ENCODE measurements around the gene PDLIM1. TPM values are rescaled to one million over a fixed set of nuclear protein-coding genes. Genes with fewer than 3 reads are reported as not detected.

PDLIM1 gene
- total and polyA plus RNA-seq, 2 experiments from 2014 or later = 32.0 to 143 TPM

DNA sequence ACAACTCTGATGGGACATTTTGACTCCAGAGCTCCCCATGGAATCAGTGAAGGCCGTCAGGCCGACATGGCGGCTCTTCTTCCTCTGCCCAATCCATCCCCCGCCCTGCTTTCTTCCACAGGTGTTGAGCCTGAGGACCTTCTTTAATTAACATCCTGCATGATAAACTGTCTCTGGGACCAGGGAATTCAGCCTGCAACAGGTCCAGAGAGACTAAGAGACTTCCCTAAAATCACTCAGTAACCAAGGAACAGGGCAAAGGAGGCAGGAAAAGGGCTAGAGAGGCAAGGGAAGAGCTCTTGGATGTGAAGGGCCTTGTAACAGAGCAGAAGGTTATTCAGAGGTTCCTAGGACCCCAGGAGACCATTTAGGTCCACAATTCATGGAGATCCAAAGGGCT is 6.0 kb upstream of the PDLIM1 start:
- in situ Hi-C loops (cut with MboI) = no loop called here
- TF ChIP-seq EZH2 (IDR thresholded peaks at IDR 0.05; ENCODE audit: insufficient read depth, poor library complexity, severe bottlenecking) (no peak), EZH2phosphoT487 (IDR thresholded peaks at IDR 0.05; ENCODE audit: insufficient read depth, low read depth) (no peak)

DNA sequence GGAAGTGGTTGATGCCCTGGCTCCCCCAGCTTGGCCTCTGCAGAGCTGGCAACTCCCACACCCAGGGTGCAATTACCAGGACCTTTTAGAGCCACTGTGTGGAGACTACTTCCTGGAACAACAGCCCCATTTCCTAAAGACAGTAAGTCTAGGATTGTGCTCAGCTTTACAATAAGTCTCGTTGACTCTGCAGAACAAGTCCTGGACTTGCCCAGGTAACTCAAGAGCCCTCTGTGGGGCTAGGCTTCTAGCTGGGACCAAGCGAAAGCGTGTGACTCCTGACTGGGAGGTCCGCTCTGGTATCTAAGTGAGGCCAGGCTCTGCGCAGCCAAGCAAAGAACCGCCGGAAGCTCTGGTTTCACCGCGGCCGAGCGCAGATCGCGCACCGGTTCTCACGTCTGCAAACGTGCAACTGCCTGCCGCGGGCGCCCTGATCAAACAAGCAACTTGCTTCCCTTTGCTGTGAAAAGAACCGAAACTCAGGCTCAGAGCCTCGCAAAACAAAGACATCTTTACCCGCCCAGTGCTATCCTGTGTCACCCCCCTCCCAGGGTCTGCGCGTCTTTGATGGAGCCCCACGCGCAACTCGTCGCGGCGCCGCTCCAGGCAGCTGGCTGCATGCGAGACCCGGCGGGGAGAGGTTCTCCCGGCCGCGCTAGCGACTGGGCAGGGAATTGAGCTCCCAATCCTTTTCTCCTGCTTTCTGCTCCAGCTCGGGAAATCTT is 4.4 kb upstream of the PDLIM1 start:
- Histone ChIP-seq H3K9me2 (ENCODE audit: insufficient read depth) (no peaks in the 10 kb centered on the region), H3K4me1 (ENCODE audit: insufficient read depth) (no peaks in the 10 kb centered on the region; the same call in 1 of the 2 replicates), H3K9ac (peak overlapping the region; percentile 39), H3K36me3 (ENCODE audit: low read depth) (no peaks in the 10 kb centered on the region), H3K79me2 (ENCODE audit: insufficient read depth) (peaks cover 2% of the 10 kb centered on the region; the same call in 1 of the 2 replicates), H3K4me2 (ENCODE audit: unreplicated experiment) (peak overlapping the region; percentile 77), H3K4me3 (peak overlapping the region; percentile 68), H3K27me3 (replicated peaks; ENCODE audit: insufficient read depth) (no peaks in the 10 kb centered on the region), H3K27ac (no peak overlapping the region), H2AFZ (peak overlapping the region; percentile 87), H3K9me3 (ENCODE audit: low read depth) (no peaks in the 10 kb centered on the region), H4K20me1 (ENCODE audit: insufficient read depth) (no peaks in the 10 kb centered on the region), H3F3A (ENCODE audit: insufficient read depth) (no peaks in the 10 kb centered on the region; the same call in 1 of the 2 replicates)
- peak; percentile 78 for DNase-seq
- no peak for TF ChIP-seq EZH2phosphoT487 (IDR thresholded peaks at IDR 0.05; ENCODE audit: insufficient read depth, low read depth)
- TF ChIP-seq EZH2 (IDR thresholded peaks at IDR 0.05; ENCODE audit: insufficient read depth, poor library complexity, severe bottlenecking) = no peak
- in situ Hi-C loops (cut with MboI) = no loop called here
- WGBS, 2 experiments (ENCODE audit: low coverage in 1 of 2, low lambda C conversion rate in 2 of 2, missing lambda C conversion rate in 2 of 2) = 6 to 7% methylated on average over 39 of the region's 39 CpGs

More for the DNA sequence above, 6.0 kb upstream of the PDLIM1 start:
- 92 to 94% methylated on average over 4 of the region's 4 CpGs for WGBS, 2 experiments (ENCODE audit: low coverage in 1 of 2, low lambda C conversion rate in 2 of 2, missing lambda C conversion rate in 2 of 2)
- H3K36me3 ChIP-seq (ENCODE audit: low read depth) = no peaks in the 10 kb centered on the region
- no peak for DNase-seq
- no peaks in the 10 kb centered on the region for H3K27me3 ChIP-seq (replicated peaks; ENCODE audit: insufficient read depth)
- no peaks in the 10 kb centered on the region for H3K9me3 ChIP-seq (ENCODE audit: low read depth)
- no peaks in the 10 kb centered on the region; the same call in 1 of the 2 replicates for H3F3A ChIP-seq (ENCODE audit: insufficient read depth)
- H3K27ac ChIP-seq = no peak overlapping the region
- no peak overlapping the region for H3K9ac ChIP-seq
- H3K4me2 ChIP-seq (ENCODE audit: unreplicated experiment) = no peak overlapping the region
- no peaks in the 10 kb centered on the region; the same call in 1 of the 2 replicates for H3K4me1 ChIP-seq (ENCODE audit: insufficient read depth)
- no peaks in the 10 kb centered on the region for H3K9me2 ChIP-seq (ENCODE audit: insufficient read depth)
- H3K4me3 ChIP-seq = no peak overlapping the region
- H4K20me1 ChIP-seq (ENCODE audit: insufficient read depth) = no peaks in the 10 kb centered on the region
- no peak overlapping the region for H2AFZ ChIP-seq
- no peaks in the 10 kb centered on the region for H3K79me2 ChIP-seq (ENCODE audit: insufficient read depth)

DNA sequence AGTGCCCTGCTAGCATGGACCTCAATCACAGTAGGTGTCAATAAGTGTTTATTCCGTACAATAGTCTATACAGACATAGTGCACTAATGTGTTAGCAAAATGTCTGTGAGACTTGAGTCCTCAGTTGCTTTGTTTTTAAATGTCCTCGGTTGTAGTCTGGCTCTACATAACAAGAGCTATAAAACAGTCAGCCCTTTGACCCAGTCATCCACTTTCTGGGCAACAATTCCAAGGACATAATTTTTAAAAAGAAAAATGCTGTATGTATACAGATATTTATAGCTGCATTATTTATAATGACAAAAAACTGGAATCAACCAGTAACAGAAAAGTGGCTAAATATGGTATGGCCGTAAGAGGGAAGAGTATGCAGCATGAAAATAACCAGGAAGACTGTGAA is 2.8 kb upstream of the PDLIM1 start:
- H3K27me3 ChIP-seq (replicated peaks; ENCODE audit: insufficient read depth) = no peaks in the 10 kb centered on the region
- no peaks in the 10 kb centered on the region for H3K36me3 ChIP-seq (ENCODE audit: low read depth)
- H3K9me3 ChIP-seq (ENCODE audit: low read depth) = no peaks in the 10 kb centered on the region
- TF ChIP-seq EZH2 (IDR thresholded peaks at IDR 0.05; ENCODE audit: insufficient read depth, poor library complexity, severe bottlenecking) (no peak), EZH2phosphoT487 (IDR thresholded peaks at IDR 0.05; ENCODE audit: insufficient read depth, low read depth) (no peak)
- peaks cover 11% of the 10 kb centered on the region for H3K4me1 ChIP-seq (ENCODE audit: insufficient read depth)
- no peak overlapping the region for H3K27ac ChIP-seq
- no peak overlapping the region for H2AFZ ChIP-seq
- no peak for DNase-seq
- in situ Hi-C loops (cut with MboI) = no loop called here
- H3K9ac ChIP-seq = no peak overlapping the region
- H3K79me2 ChIP-seq (ENCODE audit: insufficient read depth) = peaks cover 18% of the 10 kb centered on the region
- H3F3A ChIP-seq (ENCODE audit: insufficient read depth) = no peaks in the 10 kb centered on the region; the same call in 1 of the 2 replicates
- no peaks in the 10 kb centered on the region for H3K9me2 ChIP-seq (ENCODE audit: insufficient read depth)
- H3K4me2 ChIP-seq (ENCODE audit: unreplicated experiment) = no peak overlapping the region
- no peak overlapping the region for H3K4me3 ChIP-seq
- WGBS, 2 experiments (ENCODE audit: low coverage in 1 of 2, low lambda C conversion rate in 2 of 2, missing lambda C conversion rate in 2 of 2) = 94 to 100% methylated on average over 3 of the region's 3 CpGs
- no peaks in the 10 kb centered on the region for H4K20me1 ChIP-seq (ENCODE audit: insufficient read depth)

DNA sequence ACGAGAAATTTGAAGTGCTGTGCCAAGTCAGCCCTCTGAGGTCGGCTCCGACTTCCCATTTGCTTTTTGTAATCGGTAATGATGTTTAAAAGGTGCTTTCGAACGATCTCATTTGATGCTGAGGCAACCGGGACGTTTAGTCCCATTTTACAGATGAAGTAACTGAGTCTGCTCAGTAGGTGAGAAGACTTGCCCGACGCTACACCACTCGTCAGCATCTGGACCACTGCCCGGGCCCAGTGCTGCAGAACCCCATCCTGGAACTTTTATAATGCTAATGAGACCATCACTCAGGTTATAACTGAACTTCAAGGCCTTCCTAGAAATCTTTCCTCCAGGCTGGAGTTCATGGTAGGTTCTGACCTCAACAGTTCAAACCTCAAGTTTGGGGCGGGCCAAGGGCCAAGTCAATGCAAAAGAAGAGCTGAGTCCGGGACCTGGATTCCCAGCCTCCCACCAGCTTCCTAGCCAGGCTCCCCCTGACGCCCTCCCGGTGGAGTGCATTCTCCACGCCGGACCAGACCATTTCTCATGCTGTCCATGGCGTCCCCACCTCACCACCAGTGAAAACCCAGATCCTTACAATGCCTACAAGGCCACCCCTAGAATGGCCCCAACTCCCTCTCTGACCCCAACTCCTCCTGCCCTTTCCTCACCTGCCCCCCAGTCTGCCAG is 699 bp upstream of the PDLIM1 start:
- H2AFZ ChIP-seq = peak overlapping the region; percentile 97
- DNase-seq = no peak
- H3K9me2 ChIP-seq (ENCODE audit: insufficient read depth) = no peaks in the 10 kb centered on the region
- H3K4me1 ChIP-seq (ENCODE audit: insufficient read depth) = peaks cover 24% of the 10 kb centered on the region
- peak overlapping the region; percentile 91 for H3K9ac ChIP-seq
- 63 to 64% methylated on average over 19 of the region's 19 CpGs for WGBS, 2 experiments (ENCODE audit: low coverage in 1 of 2, low lambda C conversion rate in 2 of 2, missing lambda C conversion rate in 2 of 2)
- H3K4me2 ChIP-seq (ENCODE audit: unreplicated experiment) = peak overlapping the region; percentile 76
- no peaks in the 10 kb centered on the region for H3K27me3 ChIP-seq (replicated peaks; ENCODE audit: insufficient read depth)
- no peaks in the 10 kb centered on the region; the same call in 1 of the 2 replicates for H3F3A ChIP-seq (ENCODE audit: insufficient read depth)
- H3K4me3 ChIP-seq = peak overlapping the region; percentile 99
- no peaks in the 10 kb centered on the region for H3K36me3 ChIP-seq (ENCODE audit: low read depth)
- H3K9me3 ChIP-seq (ENCODE audit: low read depth) = no peaks in the 10 kb centered on the region
- H3K79me2 ChIP-seq (ENCODE audit: insufficient read depth) = peaks cover 39% of the 10 kb centered on the region
- TF ChIP-seq EZH2 (IDR thresholded peaks at IDR 0.05; ENCODE audit: insufficient read depth, poor library complexity, severe bottlenecking) = no peak
- no peak for TF ChIP-seq EZH2phosphoT487 (IDR thresholded peaks at IDR 0.05; ENCODE audit: insufficient read depth, low read depth)
- in situ Hi-C loops (cut with MboI) = no loop called here
- H4K20me1 ChIP-seq (ENCODE audit: insufficient read depth) = no peaks in the 10 kb centered on the region
- H3K27ac ChIP-seq = no peak overlapping the region
